ENCODE data around the gene OTUB2. TPM values are rescaled to one million over a fixed set of nuclear protein-coding genes. Genes with fewer than 3 reads are reported as not detected.

Gene OTUB2
- 0.76 and 0.97 TPM in 2 replicates for total RNA-seq

GRCh38 chr14:94026173-94026888, at the start of gene OTUB2:
TSS of gene OTUB2 (plus strand) at chr14:94026340. CDS start at chr14:94026538, 198 bp downstream.

GRCh38 chr14:93976477-93977057, 49.6 kb upstream of the OTUB2 start, which contains the start of gene ASB2:
TSS of gene ASB2 (minus strand) at chr14:93976570. CDS start at chr14:93964539, 12,031 bp downstream.

GRCh38 chr14:93997082-93997481, 29.1 kb upstream of the OTUB2 start, which contains the start of gene CCDC197:
TSS of gene CCDC197 (plus strand) at chr14:93997301. CDS start at chr14:93998132, 831 bp downstream.

GRCh38 chr14:94080621-94081385, 54.7 kb downstream of the OTUB2 start, which contains the start of the genes DDX24 and IFI27L1:
TSS of gene DDX24 (minus strand) at chr14:94081202. CDS start at chr14:94079742, 1,460 bp downstream.
TSS of gene IFI27L1 (plus strand) at chr14:94081310. CDS start at chr14:94096938, 15,628 bp downstream.

Other genes starting within 250 kb of the OTUB2 start
- gene PRIMA1, start 237.9 kb upstream of the OTUB2 start, total RNA-seq: not detected in 2 replicates
- gene FAM181A, start 99.0 kb upstream of the OTUB2 start, total RNA-seq: not detected in 2 replicates
- gene ASB2, start 49.8 kb upstream of the OTUB2 start, total RNA-seq: not detected in 2 replicates
- gene CCDC197, start 29.0 kb upstream of the OTUB2 start, total RNA-seq: not detected in 2 replicates
- 96.1 and 108 TPM in 2 replicates for gene DDX24, start 54.9 kb downstream of the OTUB2 start, total RNA-seq
- 14.9 and 27.1 TPM in 2 replicates for gene IFI27L1, start 55.0 kb downstream of the OTUB2 start, total RNA-seq
- 748 and 4,526 TPM in 2 replicates for gene IFI27, start 84.4 kb downstream of the OTUB2 start, total RNA-seq
- 84.1 and 85.7 TPM in 2 replicates for gene IFI27L2, start 103.3 kb downstream of the OTUB2 start, total RNA-seq
- under 0.01 TPM in 2 replicates for gene PPP4R4, start 148.0 kb downstream of the OTUB2 start, total RNA-seq